SK-N-SH (cell line): ENCODE results near the gene EEFSEC. TPM values are rescaled to one million over a fixed set of nuclear protein-coding genes. Genes with fewer than 3 reads are reported as not detected.

ENCODE experiments used
- CTCF ChIA-PET: fragments of 300-600, 350-600 bp; formaldehyde crosslinking; extraction: SDS; loops from one replicate; lab custom pipeline; 2021; lab: Yijun Ruan, JAX
- POLR2A ChIA-PET: fragments of 350-600 bp; sonication (Branson Sonifier 250); formaldehyde crosslinking; extraction: SDS; loops from one replicate; lab custom pipeline; 2020; ENCODE audit warnings: antibody characterized with exemption, inconsistent platforms; lab: Yijun Ruan, JAX
- DNase-seq: peaks from one replicate; pipeline ENCODE4 v3.0.0; 2012
- H2AFZ ChIP-seq: fragments of 200-600 bp; sonication (generic); 2 replicates; pipeline ENCODE4 v1.8.1; 2016; ENCODE audit warnings: antibody characterized with exemption, mild to moderate bottlenecking, low read depth
- H3F3A ChIP-seq: fragments of 200-600 bp; sonication (generic); replicated peaks from 2 replicates; pipeline ENCODE3; 2016; ENCODE audit warnings: antibody characterized with exemption, mild to moderate bottlenecking; ENCODE audit not compliant: insufficient read depth
- H3K27ac ChIP-seq, 2 experiments: fragments of 200-500 bp in 1 of 2; fragments of 200-600 bp in 1 of 2; sonication (Bioruptor generic) in 1 of 2; sonication (generic), shearing (Covaris generic) in 1 of 2; 2 replicates each; pipeline versions ENCODE4 v1.5.1 to v1.6.1; 2014 to 2016; ENCODE audit warnings: low read depth in 2 of 2, inconsistent platforms in 1 of 2, low read length in 1 of 2, mild to moderate bottlenecking in 1 of 2, mixed read lengths in 1 of 2
- H3K27me3 ChIP-seq: fragments of 200-600 bp; sonication (generic), shearing (Covaris generic); 2 replicates; pipeline ENCODE4 v1.6.1; 2016; ENCODE audit warnings: mixed run types; ENCODE audit not compliant: insufficient read depth
- H3K36me3 ChIP-seq, 2 experiments: fragments of 200-500 bp in 1 of 2; fragments of 200-600 bp in 1 of 2; sonication (Bioruptor generic) in 1 of 2; sonication (generic) in 1 of 2; replicated peaks in 1 of 2; 2 replicates each; pipeline versions ENCODE3 to v1.5.1; 2014 to 2016; ENCODE audit warnings: low read length in 1 of 2, mild to moderate bottlenecking in 1 of 2; ENCODE audit not compliant: insufficient read depth in 2 of 2, control insufficient read depth in 1 of 2
- H3K4me1 ChIP-seq, 2 experiments: fragments of 200-500 bp in 1 of 2; fragments of 200-600 bp in 1 of 2; sonication (Bioruptor generic) in 1 of 2; sonication (generic), shearing (Covaris generic) in 1 of 2; 2 replicates each; pipeline versions ENCODE4 v1.5.1 to v1.6.1; 2014 to 2016; ENCODE audit warnings: low read depth in 1 of 2, low read length in 1 of 2, mixed run types in 1 of 2; ENCODE audit not compliant: insufficient read depth in 2 of 2, control insufficient read depth in 1 of 2
- H3K4me2 ChIP-seq: fragments of 200-600 bp; sonication (generic), shearing (Covaris generic); 2 replicates; pipeline ENCODE4 v1.6.1; 2017; ENCODE audit warnings: mixed run types
- H3K4me3 ChIP-seq, 2 experiments: fragments of 200-500 bp in 1 of 2; fragments of 200-600 bp in 1 of 2; sonication (Bioruptor generic) in 1 of 2; sonication (generic), shearing (Covaris generic) in 1 of 2; 2 replicates each; pipeline versions ENCODE4 v1.5.1 to v1.8.1; 2014 to 2016; ENCODE audit warnings: low read depth in 2 of 2, inconsistent platforms in 1 of 2, low read length in 1 of 2, mild to moderate bottlenecking in 1 of 2, mixed read lengths in 1 of 2, moderate library complexity in 1 of 2
- H3K79me2 ChIP-seq: fragments of 200-600 bp; sonication (generic); 2 replicates; pipeline ENCODE4 v1.8.1; 2017; ENCODE audit warnings: mild to moderate bottlenecking; ENCODE audit not compliant: insufficient read depth
- H3K9ac ChIP-seq: fragments of 200-600 bp; sonication (generic); 2 replicates; pipeline ENCODE4 v1.6.1; 2017; ENCODE audit warnings: mixed run types
- H3K9me2 ChIP-seq: fragments of 200-600 bp; sonication (generic); 2 replicates; pipeline ENCODE4 v1.6.1; 2017; ENCODE audit warnings: mixed run types
- H3K9me3 ChIP-seq: fragments of 200-600 bp; sonication (generic); 2 replicates; pipeline ENCODE4 v1.6.1; 2017; ENCODE audit warnings: mixed run types, mild to moderate bottlenecking, moderate library complexity
- H4K20me1 ChIP-seq: fragments of 200-600 bp; sonication (generic); 2 replicates; pipeline ENCODE4 v1.6.1; 2017; ENCODE audit warnings: mild to moderate bottlenecking, mixed run types; ENCODE audit not compliant: insufficient read depth
- FOSL2 ChIP-seq: IDR thresholded peaks from 2 replicates; pipeline ENCODE4 v1.4.0; 2012; ENCODE audit warnings: low read depth, mild to moderate bottlenecking, moderate library complexity, borderline replicate concordance
- FOXM1 ChIP-seq: IDR thresholded peaks from 2 replicates; pipeline ENCODE4 v1.4.0; 2012; ENCODE audit warnings: low read depth, mild to moderate bottlenecking
- JUND ChIP-seq: IDR thresholded peaks from 2 replicates; pipeline ENCODE4 v1.4.0; 2012
- NRF1 ChIP-seq: IDR thresholded peaks from 2 replicates; pipeline ENCODE4 v1.6.1; 2012; ENCODE audit warnings: low read depth, mild to moderate bottlenecking, low read length
- RAD21 ChIP-seq: IDR thresholded peaks from 2 replicates; pipeline ENCODE4 v1.6.1; 2012; ENCODE audit warnings: mild to moderate bottlenecking, low read length
- REST ChIP-seq: IDR thresholded peaks from 2 replicates; pipeline ENCODE4 v1.6.1; 2012; ENCODE audit warnings: mild to moderate bottlenecking, low read depth, low read length, moderate library complexity
- RFX5 ChIP-seq: IDR thresholded peaks from 2 replicates; pipeline ENCODE4 v1.6.1; 2012; ENCODE audit warnings: mild to moderate bottlenecking, improper control_type of control experiment, low read length
- SIN3A ChIP-seq: IDR thresholded peaks from 2 replicates; pipeline ENCODE4 v1.6.1; 2012; ENCODE audit warnings: low read depth, mild to moderate bottlenecking, low read length, moderate library complexity, borderline replicate concordance
- YY1 ChIP-seq: IDR thresholded peaks from 2 replicates; pipeline ENCODE4 v1.4.0; 2012; ENCODE audit warnings: low read depth, mild to moderate bottlenecking
- WGBS: methylation state at CpG from one replicate; pipeline ENCODE4 v1.1.6; 2017; ENCODE audit warnings: low lambda C conversion rate; 5-methylcytosine and 5-hydroxymethylcytosine counted together
- polyA plus RNA-seq, 3 experiments: library from polyadenylated mRNA; depleted of rRNA; stranded (reverse); fragments of >200 nt; gene quantifications; 2 replicates each; pipeline ENCODE4 v1.2.3, GENCODE V29; 2012
- TF ChIP-seq, protein P1 (sequence below): IDR thresholded peaks from 2 replicates; pipeline ENCODE4 v1.4.0; 2012; ENCODE audit warnings: low read depth
- TF ChIP-seq, protein P2 (sequence below): IDR thresholded peaks from 2 replicates; pipeline ENCODE4; 2012

EEFSEC gene
- polyA plus RNA-seq, 1 of the 3 experiments (the other 2 are of a cell fraction) = 12.4 TPM

DNA sequence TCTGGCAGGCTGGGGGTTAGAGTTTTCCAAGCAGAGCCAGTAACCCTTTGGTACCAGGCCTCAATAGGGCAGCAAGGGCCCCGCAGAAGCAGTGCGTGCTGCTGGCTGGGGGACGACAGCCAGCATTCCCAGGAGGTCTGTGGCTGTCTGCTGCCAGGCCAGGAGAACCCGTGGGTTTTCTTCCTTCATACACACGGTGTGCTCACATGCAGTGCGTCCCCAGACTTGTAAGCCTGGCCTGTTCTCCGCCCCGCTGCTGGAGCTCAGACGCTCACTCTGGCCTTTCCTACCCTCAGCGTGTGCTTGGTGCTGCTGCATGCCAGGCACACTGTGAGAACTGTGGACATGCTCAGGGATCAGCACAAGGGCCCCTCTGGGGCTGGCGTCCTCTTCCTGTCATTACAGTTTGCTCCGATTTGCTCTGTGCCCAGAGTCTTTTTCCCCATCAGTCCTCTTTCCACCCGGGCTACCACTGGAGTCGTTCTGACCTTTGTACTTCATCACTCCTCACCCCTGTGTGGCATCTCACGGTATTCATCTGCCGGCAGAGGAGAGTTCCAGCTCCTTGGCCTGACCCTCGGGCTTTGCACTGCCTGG is 163.9 kb downstream of the EEFSEC start:
- H3K4me3 ChIP-seq = no peak overlapping the region
- no peaks in the 10 kb centered on the region for H3K79me2 ChIP-seq
- DNase-seq = no peak
- H3K9me2 ChIP-seq = no peaks in the 10 kb centered on the region
- H4K20me1 ChIP-seq = no peaks in the 10 kb centered on the region
- TF ChIP-seq SIN3A = no peak
- no peak for TF ChIP-seq FOXM1
- no peak for TF ChIP-seq FOSL2
- TF ChIP-seq YY1 = no peak
- no peak for TF ChIP-seq JUND
- TF ChIP-seq, protein P1, sequence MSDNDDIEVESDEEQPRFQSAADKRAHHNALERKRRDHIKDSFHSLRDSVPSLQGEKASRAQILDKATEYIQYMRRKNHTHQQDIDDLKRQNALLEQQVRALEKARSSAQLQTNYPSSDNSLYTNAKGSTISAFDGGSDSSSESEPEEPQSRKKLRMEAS = no peak
- TF ChIP-seq, protein P2, sequence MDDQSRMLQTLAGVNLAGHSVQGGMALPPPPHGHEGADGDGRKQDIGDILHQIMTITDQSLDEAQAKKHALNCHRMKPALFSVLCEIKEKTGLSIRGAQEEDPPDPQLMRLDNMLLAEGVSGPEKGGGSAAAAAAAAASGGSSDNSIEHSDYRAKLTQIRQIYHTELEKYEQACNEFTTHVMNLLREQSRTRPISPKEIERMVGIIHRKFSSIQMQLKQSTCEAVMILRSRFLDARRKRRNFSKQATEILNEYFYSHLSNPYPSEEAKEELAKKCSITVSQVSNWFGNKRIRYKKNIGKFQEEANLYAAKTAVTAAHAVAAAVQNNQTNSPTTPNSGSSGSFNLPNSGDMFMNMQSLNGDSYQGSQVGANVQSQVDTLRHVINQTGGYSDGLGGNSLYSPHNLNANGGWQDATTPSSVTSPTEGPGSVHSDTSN = no peak
- TF ChIP-seq REST = no peak
- no peak for TF ChIP-seq NRF1
- no peaks in the 10 kb centered on the region for H3K27me3 ChIP-seq
- CTCF ChIA-PET = interaction anchor here (0.9 to 1.7 kb wide), 8 partner anchors 9 to 147 kb away, joined by 3 to 7 read pairs (median 4); no protein-coding TSS in a partner anchor
- H2AFZ ChIP-seq = no peak overlapping the region
- no peak overlapping the region for H3K4me2 ChIP-seq
- 86% methylated on average over 9 of the region's 17 CpGs for WGBS
- H3K4me1 ChIP-seq = peaks cover 0 to 72% of the 10 kb centered on the region in 2 experiments; a peak in 2 of 4 replicates
- peaks cover 0 to 2% of the 10 kb centered on the region in 2 experiments for H3K36me3 ChIP-seq
- no peaks in the 10 kb centered on the region for H3K9me3 ChIP-seq
- no peak overlapping the region for H3K9ac ChIP-seq
- H3F3A ChIP-seq = no peaks in the 10 kb centered on the region
- peak overlapping the region in 1 of 2 experiments; percentile 98; a peak in 2 of 4 replicates for H3K27ac ChIP-seq
- POLR2A ChIA-PET = interaction anchor here (0.6 to 1.7 kb wide), 4 partner anchors 79 to 147 kb away, joined by 3 to 8 read pairs (median 3); no protein-coding TSS in a partner anchor

GRCh38 chr3:128317698-128318231 is 164.5 kb downstream of the EEFSEC start:
- ChIA-PET POLR2A (interaction anchor here (0.6 to 1.9 kb wide), 6 partner anchors 75 to 151 kb away, joined by 3 to 8 read pairs (median 4); no protein-coding TSS in a partner anchor), CTCF (interaction anchor here (0.7 to 5.3 kb wide), 20 partner anchors 10 to 267 kb away, joined by 3 to 35 read pairs (median 4); no protein-coding TSS in a partner anchor)
- Histone ChIP-seq H3F3A (no peaks in the 10 kb centered on the region), H3K9ac (no peak overlapping the region), H3K4me3 (no peak overlapping the region), H3K4me1 (peaks cover 0 to 76% of the 10 kb centered on the region in 2 experiments; a peak in 2 of 4 replicates), H3K9me2 (no peaks in the 10 kb centered on the region), H3K36me3 (peaks cover 0 to 2% of the 10 kb centered on the region in 2 experiments), H3K79me2 (no peaks in the 10 kb centered on the region), H4K20me1 (no peaks in the 10 kb centered on the region)
- DNase-seq = peak; percentile 62
- TF ChIP-seq RFX5 (no peak), RAD21 (peak; percentile 1; the same call in 1 of the 2 replicates)
- TF ChIP-seq, all 33 proteins: peak for 1
- H2AFZ ChIP-seq = no peak overlapping the region
- no peak overlapping the region for H3K4me2 ChIP-seq
- WGBS = 95% methylated on average over 5 of the region's 8 CpGs
- peak overlapping the region in 1 of 2 experiments; percentile 98; a peak in 2 of 4 replicates for H3K27ac ChIP-seq
- no peaks in the 10 kb centered on the region for H3K9me3 ChIP-seq
- H3K27me3 ChIP-seq = no peaks in the 10 kb centered on the region
